KMS-11 (cell line): ENCODE results near the gene RAPGEF3.
A peak's percentile ranks its signal among the peaks of the same experiment; 100 is the strongest.

Source experiments
- H2AFZ ChIP-seq: fragments of 200-600 bp; sonication (generic); 2 replicates; pipeline ENCODE4 v1.6.1; 2016; ENCODE audit warnings: antibody characterized with exemption, mixed run types, low read depth
- H3K27ac ChIP-seq: fragments of 200-600 bp; sonication (generic); 2 replicates; pipeline ENCODE4 v1.6.1; 2016; ENCODE audit warnings: mild to moderate bottlenecking, mixed run types
- H3K27me3 ChIP-seq: fragments of 200-600 bp; sonication (generic); 2 replicates; pipeline ENCODE4 v1.6.1; 2017; ENCODE audit warnings: mild to moderate bottlenecking, low read depth, mixed run types, moderate library complexity; ENCODE audit not compliant: insufficient read depth
- H3K36me3 ChIP-seq: fragments of 200-600 bp; sonication (generic); 2 replicates; pipeline ENCODE4 v1.6.1; 2017; ENCODE audit warnings: mild to moderate bottlenecking, mixed run types; ENCODE audit not compliant: insufficient read depth
- H3K4me1 ChIP-seq: fragments of 200-600 bp; sonication (generic); 2 replicates; pipeline ENCODE4 v1.6.1; 2016; ENCODE audit warnings: mild to moderate bottlenecking, low read depth, mixed run types; ENCODE audit not compliant: poor library complexity, severe bottlenecking
- H3K4me2 ChIP-seq: fragments of 200-600 bp; sonication (generic); 2 replicates; pipeline ENCODE4 v1.7.0; 2016; ENCODE audit warnings: mild to moderate bottlenecking, mixed run types
- H3K4me3 ChIP-seq: fragments of 200-600 bp; sonication (generic); IDR thresholded peaks from 2 replicates; pipeline ENCODE4 v1.6.1; 2017; ENCODE audit warnings: low read depth, low read length, mixed read lengths; ENCODE audit not compliant: insufficient read depth
- H3K79me2 ChIP-seq: fragments of 200-600 bp; sonication (generic); 2 replicates; pipeline ENCODE4 v1.6.1; 2016; ENCODE audit warnings: low read depth, mixed run types; ENCODE audit not compliant: insufficient read depth
- H3K9ac ChIP-seq: fragments of 200-600 bp; sonication (generic); 2 replicates; pipeline ENCODE4 v1.6.1; 2016; ENCODE audit warnings: mild to moderate bottlenecking, mixed run types
- H4K20me1 ChIP-seq: fragments of 200-600 bp; sonication (generic); 2 replicates; pipeline ENCODE4 v1.6.1; 2016; ENCODE audit warnings: mild to moderate bottlenecking, mixed run types; ENCODE audit not compliant: insufficient read depth
- CTCF ChIP-seq: fragments of 200-600 bp; sonication (generic); conservative IDR thresholded peaks from 2 replicates; pipeline ENCODE4 v1.6.1; 2017; ENCODE audit warnings: low read depth, mild to moderate bottlenecking, antibody characterized with exemption, low read length, moderate library complexity, mixed read lengths

The RAPGEF3 gene

GRCh38 chr12:47757364-47757839 is 1.3 kb downstream of the RAPGEF3 start:
- TF ChIP-seq CTCF = no peak
- Histone ChIP-seq H3K27me3 (no peaks in the 10 kb centered on the region), H3K4me2 (peak overlapping the region; percentile 74; the same call in 1 of the 2 replicates), H3K27ac (no peak overlapping the region), H3K36me3 (no peaks in the 10 kb centered on the region), H3K79me2 (no peaks in the 10 kb centered on the region), H3K4me1 (peaks cover 70% of the 10 kb centered on the region), H3K4me3 (no peak overlapping the region), H4K20me1 (no peaks in the 10 kb centered on the region), H2AFZ (no peak overlapping the region), H3K9ac (no peak overlapping the region)

DNA sequence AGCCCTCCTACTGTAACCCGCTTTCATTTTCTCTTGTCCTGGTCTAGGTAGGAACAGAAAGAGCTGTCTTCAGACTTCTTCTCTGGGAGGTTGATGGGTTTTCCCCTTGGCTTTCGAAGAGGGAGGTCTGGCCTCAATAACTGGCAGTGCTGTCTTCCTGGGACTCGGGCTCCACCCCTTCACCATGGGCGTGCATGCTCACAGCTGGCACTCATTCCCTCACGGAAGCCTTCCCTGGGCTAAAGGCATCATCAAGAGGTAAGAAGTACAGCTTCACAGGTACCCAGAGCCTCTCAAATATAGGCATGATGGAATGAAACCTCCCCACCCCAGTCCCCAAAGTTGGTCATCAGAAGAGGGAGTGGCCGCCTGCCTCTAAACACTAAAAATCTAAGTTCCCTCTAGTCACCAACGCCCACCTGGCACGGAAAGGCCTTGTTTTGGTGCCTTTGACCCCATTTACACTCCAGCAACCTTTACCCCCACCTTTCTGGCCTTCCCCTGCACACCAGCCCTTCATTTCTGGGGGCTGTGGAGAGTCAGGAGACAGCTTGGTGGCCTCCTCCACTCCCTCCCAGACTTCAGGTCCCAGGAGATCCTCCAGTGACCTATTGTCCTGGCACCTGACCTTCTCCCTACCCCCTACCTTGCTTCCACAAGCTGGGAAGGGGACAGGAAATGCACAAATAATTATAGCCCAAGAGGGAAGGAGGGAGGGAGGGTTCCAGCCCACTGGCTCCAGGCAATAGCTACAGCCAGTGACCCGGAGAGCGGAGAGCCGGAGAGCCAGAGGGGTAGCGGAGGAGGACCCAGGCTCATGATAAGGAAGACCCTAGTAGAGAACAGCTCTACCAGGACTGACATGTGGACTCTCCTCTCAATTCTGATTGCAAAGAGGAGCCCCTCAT is 2.8 kb downstream of the RAPGEF3 start:
- Histone ChIP-seq H3K27ac (peak overlapping the region; percentile 71), H3K79me2 (no peaks in the 10 kb centered on the region), H4K20me1 (no peaks in the 10 kb centered on the region), H3K9ac (peak overlapping the region; percentile 7; the same call in 1 of the 2 replicates), H3K4me3 (no peak overlapping the region), H3K4me1 (peaks cover 75% of the 10 kb centered on the region), H3K4me2 (peak overlapping the region; percentile 40), H2AFZ (peak overlapping the region; percentile 24; the same call in 1 of the 2 replicates), H3K27me3 (no peaks in the 10 kb centered on the region), H3K36me3 (no peaks in the 10 kb centered on the region)
- no peak for TF ChIP-seq CTCF

DNA sequence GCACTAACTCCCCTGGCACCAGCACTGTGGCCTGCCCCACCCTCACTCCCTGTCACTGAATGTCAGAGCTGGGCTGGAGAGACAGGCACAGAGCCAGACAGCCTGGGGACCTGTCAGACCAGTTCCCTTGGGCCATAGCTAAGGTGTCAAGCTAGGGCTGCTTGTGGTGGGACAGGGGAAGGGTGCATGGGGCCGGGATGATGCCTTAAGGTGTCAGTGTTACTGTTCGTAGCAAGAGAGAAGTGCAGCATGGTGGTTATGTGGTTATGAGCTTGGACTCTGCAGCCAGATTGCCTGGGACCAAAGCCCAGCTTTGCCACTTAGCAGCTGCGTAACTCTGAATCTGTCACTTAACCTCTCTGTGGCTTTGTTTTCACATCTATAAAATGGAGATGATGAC is 3.8 kb downstream of the RAPGEF3 start:
- H3K4me2 ChIP-seq = peak overlapping the region; percentile 40
- H2AFZ ChIP-seq = peak overlapping the region; percentile 24; the same call in 1 of the 2 replicates
- no peak for TF ChIP-seq CTCF
- no peaks in the 10 kb centered on the region for H3K36me3 ChIP-seq
- H3K79me2 ChIP-seq = no peaks in the 10 kb centered on the region
- no peak overlapping the region; the same call in 1 of the 2 replicates for H3K9ac ChIP-seq
- peak overlapping the region; percentile 71 for H3K27ac ChIP-seq
- H3K4me3 ChIP-seq = no peak overlapping the region
- peaks cover 72% of the 10 kb centered on the region for H3K4me1 ChIP-seq
- H3K27me3 ChIP-seq = no peaks in the 10 kb centered on the region
- no peaks in the 10 kb centered on the region for H4K20me1 ChIP-seq

- Histone ChIP-seq H3K4me2 (peak overlapping the region; percentile 40), H3K9ac (peak overlapping the region; percentile 25; the same call in 1 of the 2 replicates), H3K4me1 (peaks cover 67% of the 10 kb centered on the region), H4K20me1 (no peaks in the 10 kb centered on the region), H2AFZ (peak overlapping the region; percentile 24; the same call in 1 of the 2 replicates), H3K79me2 (no peaks in the 10 kb centered on the region), H3K27ac (peak overlapping the region; percentile 71), H3K4me3 (no peak overlapping the region), H3K27me3 (no peaks in the 10 kb centered on the region), H3K36me3 (no peaks in the 10 kb centered on the region)
- TF ChIP-seq CTCF = no peak
Measured at GRCh38 chr12:47754126-47754525, 4.6 kb downstream of the RAPGEF3 start.
